ENCODE measurements around the gene CALB2. TPM values are rescaled to one million over a fixed set of nuclear protein-coding genes. Genes with fewer than 3 reads are reported as not detected.

CALB2 gene
- total and polyA plus RNA-seq, 8 donors = 0.46 to 2.6 (median 1.2) TPM; not detected in 2

- no peak overlapping the region for H3K4me3 ChIP-seq
- TF ChIP-seq EP300 (IDR thresholded peaks at IDR 0.05) (no peak), POLR2A (IDR thresholded peaks at IDR 0.05) (no peak), CTCF (IDR thresholded peaks at IDR 0.05) (no peak)
- no peak for DNase-seq
- no peak overlapping the region for H3K27ac ChIP-seq
- no peaks in the 10 kb centered on the region for H3K36me3 ChIP-seq
- H3K4me1 ChIP-seq = no peaks in the 10 kb centered on the region
- H3K27me3 ChIP-seq = peaks cover 0 to 37% (median 4%) of the 10 kb centered on the region in 3 donors
- H3K9me3 ChIP-seq = no peaks in the 10 kb centered on the region
- WGBS, 5 donors = 71 to 89% (median 80%) methylated on average over 8 of the region's 8 CpGs
- intact Hi-C loops (cut with DNase I; ENCODE audit: low total_unique reads) = no loop called here
Measured at GRCh38 chr16:71343078-71343477, 15.4 kb upstream of the CALB2 start.

- DNase-seq = no peak
- Histone ChIP-seq H3K27me3 (peaks cover 0 to 28% (median 4%) of the 10 kb centered on the region in 3 donors), H3K9me3 (no peaks in the 10 kb centered on the region), H3K36me3 (no peaks in the 10 kb centered on the region), H3K27ac (no peak overlapping the region), H3K4me3 (no peak overlapping the region), H3K4me1 (no peaks in the 10 kb centered on the region)
- intact Hi-C loops (cut with DNase I; ENCODE audit: low total_unique reads) = no loop called here
- WGBS, 5 donors = 56 to 60% (median 58%) methylated on average over 13 of the region's 13 CpGs
- TF ChIP-seq POLR2A (IDR thresholded peaks at IDR 0.05) (no peak), EP300 (IDR thresholded peaks at IDR 0.05) (no peak), CTCF (IDR thresholded peaks at IDR 0.05) (no peak), POLR2AphosphoS5 (IDR thresholded peaks at IDR 0.05) (no peak)
Measured at GRCh38 chr16:71344315-71344905, 14.1 kb upstream of the CALB2 start.

- intact Hi-C loops (cut with DNase I; ENCODE audit: low total_unique reads) = no loop called here
- Histone ChIP-seq H3K4me1 (no peaks in the 10 kb centered on the region), H3K4me3 (no peak overlapping the region), H3K27ac (no peak overlapping the region), H3K36me3 (no peaks in the 10 kb centered on the region), H3K9me3 (no peaks in the 10 kb centered on the region), H3K27me3 (peaks cover 0 to 28% (median 2%) of the 10 kb centered on the region in 3 donors)
- DNase-seq = no peak
- TF ChIP-seq POLR2AphosphoS5 (IDR thresholded peaks at IDR 0.05) (no peak), CTCF (IDR thresholded peaks at IDR 0.05) (no peak)
- WGBS, 5 donors = 44 to 56% (median 49%) methylated on average over 10 of the region's 10 CpGs
Measured at GRCh38 chr16:71345031-71345430, 13.5 kb upstream of the CALB2 start.

- TF ChIP-seq POLR2A (IDR thresholded peaks at IDR 0.05) (no peak), CTCF (IDR thresholded peaks at IDR 0.05) (no peak), POLR2AphosphoS5 (IDR thresholded peaks at IDR 0.05) (no peak), EP300 (IDR thresholded peaks at IDR 0.05) (no peak)
- Histone ChIP-seq H3K36me3 (no peaks in the 10 kb centered on the region), H3K27ac (no peak overlapping the region), H3K27me3 (peaks cover 0 to 33% (median 0%) of the 10 kb centered on the region in 3 donors), H3K9me3 (no peaks in the 10 kb centered on the region), H3K4me3 (no peak overlapping the region), H3K4me1 (no peaks in the 10 kb centered on the region)
- DNase-seq = no peak
- intact Hi-C loops (cut with DNase I; ENCODE audit: low total_unique reads) = no loop called here
- 36 to 60% (median 39%) methylated on average over 7 of the region's 7 CpGs for WGBS, 5 donors
Measured at GRCh38 chr16:71347146-71347545, 11.4 kb upstream of the CALB2 start.
